Measurements from ENCODE around the gene TNFRSF4. TPM values are rescaled to one million over a fixed set of nuclear protein-coding genes. Genes with fewer than 3 reads are reported as not detected.

TNFRSF4 gene
- total RNA-seq, 2 experiments from 2014 or later: 110 to 111 TPM

DNA sequence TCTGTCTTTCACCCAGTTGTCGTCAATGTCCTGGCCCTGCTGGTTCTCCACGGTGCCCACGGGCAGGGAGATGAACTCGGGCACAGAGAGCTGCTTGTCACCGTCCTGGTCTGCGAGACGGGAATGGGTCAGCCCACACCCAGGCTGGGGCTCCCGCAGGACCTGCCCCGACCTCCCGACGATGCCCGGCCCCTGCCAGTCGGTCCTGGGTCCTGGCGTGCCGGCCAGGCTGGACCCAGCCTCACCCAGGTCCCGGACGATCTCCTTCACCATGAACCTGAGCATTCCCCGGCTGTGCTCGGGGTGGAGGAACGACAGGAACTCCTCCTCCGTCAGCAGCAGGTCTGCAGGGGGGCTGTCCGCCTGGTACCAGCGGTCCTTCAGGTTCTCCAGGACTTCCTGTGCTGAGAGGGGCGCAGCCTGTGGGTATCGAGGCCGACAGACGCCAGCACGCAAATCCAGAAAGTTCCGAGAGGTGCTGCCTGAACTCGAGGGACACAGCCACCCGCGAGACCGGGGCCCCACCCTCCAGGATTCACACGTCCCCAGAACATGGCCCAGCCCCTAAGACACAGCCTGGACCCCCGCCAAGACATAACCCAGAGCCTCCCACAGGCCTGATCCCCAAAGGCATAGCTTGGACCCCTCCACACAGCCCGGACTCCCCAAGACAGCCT, 4.7 kb upstream of the TNFRSF4 start:
- no peaks in the 10 kb centered on the region for H3K27me3 Mint-ChIP-seq
- H3K36me3 Mint-ChIP-seq: peaks cover 26% of the 10 kb centered on the region
- H3K4me3 Mint-ChIP-seq: no peak overlapping the region
- peaks cover 28% of the 10 kb centered on the region for H3K4me1 Mint-ChIP-seq
- H3K27ac Mint-ChIP-seq: no peak overlapping the region
- no peak for DNase-seq
- no peaks in the 10 kb centered on the region for H3K9me3 Mint-ChIP-seq

DNA sequence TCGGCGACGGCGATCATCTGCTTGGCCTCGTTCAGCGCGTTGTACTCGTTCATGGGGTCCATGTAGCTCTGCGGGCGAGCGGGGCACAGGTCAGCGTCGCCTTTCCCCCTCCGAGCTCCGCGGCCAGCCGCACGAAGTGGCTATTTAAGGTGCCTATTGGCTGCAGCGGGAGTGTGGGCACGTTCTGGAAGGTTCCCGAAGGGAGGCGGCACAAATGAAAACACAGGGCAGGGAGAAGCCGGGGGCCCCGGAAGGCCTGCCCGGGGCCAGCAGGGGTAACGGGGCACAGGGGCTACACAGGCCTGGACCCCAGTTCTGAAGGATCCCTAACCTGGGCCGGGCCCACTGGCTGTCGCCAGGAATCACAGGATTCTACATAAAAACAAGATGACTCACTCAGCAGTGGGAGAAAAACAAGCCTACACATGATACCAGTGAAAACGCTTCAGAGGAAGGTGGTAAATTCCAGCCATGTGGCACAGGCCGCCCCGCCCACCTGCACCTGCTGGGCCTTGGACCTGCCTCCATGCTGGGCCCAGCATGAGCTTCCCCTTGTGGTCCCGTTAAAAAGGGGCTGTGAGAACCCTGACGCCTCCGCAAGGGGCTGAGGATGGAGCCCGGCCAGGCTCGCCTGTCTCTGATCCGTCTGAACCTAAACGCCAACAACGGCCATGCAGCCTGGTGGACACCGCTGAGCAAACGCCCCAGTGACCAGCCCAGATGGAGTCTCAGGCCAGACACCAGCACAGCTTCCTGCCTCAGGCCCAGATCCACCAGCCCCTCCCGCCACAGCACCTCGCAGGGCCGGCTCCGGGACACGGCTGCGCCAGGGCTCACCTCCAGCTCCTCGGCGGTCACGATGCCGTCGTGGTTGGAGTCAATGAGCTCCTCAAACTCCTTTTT, 3.9 kb upstream of the TNFRSF4 start:
- no peaks in the 10 kb centered on the region for H3K9me3 Mint-ChIP-seq
- no peak overlapping the region for H3K4me3 Mint-ChIP-seq
- H3K36me3 Mint-ChIP-seq: peaks cover 23% of the 10 kb centered on the region
- H3K4me1 Mint-ChIP-seq: peaks cover 28% of the 10 kb centered on the region
- no peak overlapping the region for H3K27ac Mint-ChIP-seq
- no peak for DNase-seq
- no peaks in the 10 kb centered on the region for H3K27me3 Mint-ChIP-seq

DNA sequence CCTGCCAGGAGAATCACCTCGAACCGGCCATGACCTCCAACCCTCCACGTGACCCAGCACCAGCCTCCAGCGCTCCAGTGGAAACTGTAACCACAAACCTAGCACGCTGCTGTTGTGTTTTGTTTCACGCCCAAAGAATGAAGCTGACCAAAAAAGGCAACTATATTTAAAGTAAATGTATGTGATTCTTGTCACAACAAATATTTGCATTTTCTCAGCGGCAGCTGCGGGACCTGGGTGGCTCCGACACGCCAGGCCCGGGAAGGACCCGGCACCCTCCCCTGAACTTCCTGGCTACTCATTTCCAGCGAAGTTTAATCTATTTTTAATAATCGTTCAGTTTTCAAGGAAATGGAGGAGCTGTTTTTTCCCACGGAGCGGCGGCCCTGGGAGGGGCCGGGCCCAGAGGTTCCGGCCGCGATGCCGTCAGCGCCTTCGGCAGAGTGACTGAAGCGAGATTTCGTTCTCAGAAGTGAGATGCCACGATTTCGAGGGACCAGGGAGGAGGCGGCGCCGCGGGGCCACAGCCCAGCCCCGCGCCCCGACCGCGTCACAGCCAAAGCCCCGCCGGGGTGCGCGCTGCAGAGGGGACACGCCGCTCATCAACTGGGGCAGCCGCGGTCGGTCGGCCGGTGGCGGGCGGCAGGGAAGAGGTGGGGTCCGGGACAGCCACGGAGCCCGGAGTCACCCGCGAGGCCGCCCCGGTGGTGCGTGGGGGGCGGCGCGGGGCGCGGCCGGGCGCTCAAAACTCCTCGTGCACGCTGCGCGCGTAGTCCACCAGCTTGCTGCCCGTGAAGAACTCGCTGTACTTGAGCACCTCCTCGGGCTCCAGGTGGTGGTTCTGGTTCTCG, 3.0 kb upstream of the TNFRSF4 start:
- Mint-ChIP-seq H3K9me3 (no peaks in the 10 kb centered on the region), H3K4me3 (peak overlapping the region; percentile 46), H3K27ac (peak overlapping the region; percentile 87), H3K27me3 (no peaks in the 10 kb centered on the region), H3K36me3 (peaks cover 20% of the 10 kb centered on the region), H3K4me1 (peaks cover 28% of the 10 kb centered on the region)
- DNase-seq: no peak

DNA sequence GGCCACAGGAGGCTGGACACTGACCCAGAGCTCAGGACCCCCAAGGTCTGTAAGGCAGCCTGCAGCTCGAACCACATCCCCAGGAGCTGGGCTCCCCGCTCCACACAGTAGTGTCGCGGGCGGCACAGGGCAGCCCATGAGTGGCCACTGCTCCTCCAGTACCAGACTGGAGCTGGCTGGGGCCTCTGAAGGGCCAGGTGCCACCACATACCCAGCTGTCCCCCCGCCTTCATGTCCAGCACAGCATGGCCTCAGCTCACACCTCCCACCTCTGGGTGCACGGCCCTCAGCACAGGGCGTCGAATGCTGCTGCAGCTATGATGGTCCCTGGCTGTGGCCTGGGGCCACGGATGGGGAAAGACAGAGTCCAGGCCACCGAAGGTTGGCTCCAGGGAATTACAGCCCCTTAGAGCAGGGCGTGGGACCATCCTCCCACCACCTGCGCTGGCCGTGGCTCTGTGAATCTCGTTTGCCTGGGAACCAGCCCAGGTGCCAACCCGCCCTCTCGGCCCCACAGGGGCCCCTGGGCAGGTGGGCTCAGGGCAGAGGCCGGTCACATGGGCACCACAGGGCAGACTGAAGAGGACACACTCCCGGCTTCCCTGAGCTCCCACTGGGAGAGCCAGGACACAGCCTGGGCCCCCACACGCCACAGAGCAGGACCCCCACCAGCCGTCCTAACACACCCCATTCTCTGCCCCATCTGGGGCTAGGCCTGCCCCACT, 2.1 kb upstream of the TNFRSF4 start:
- peaks cover 29% of the 10 kb centered on the region for H3K4me1 Mint-ChIP-seq
- no peak overlapping the region for H3K4me3 Mint-ChIP-seq
- no peaks in the 10 kb centered on the region for H3K9me3 Mint-ChIP-seq
- no peak for DNase-seq
- peaks cover 20% of the 10 kb centered on the region for H3K36me3 Mint-ChIP-seq
- H3K27me3 Mint-ChIP-seq: no peaks in the 10 kb centered on the region
- peak overlapping the region; percentile 87 for H3K27ac Mint-ChIP-seq

DNA sequence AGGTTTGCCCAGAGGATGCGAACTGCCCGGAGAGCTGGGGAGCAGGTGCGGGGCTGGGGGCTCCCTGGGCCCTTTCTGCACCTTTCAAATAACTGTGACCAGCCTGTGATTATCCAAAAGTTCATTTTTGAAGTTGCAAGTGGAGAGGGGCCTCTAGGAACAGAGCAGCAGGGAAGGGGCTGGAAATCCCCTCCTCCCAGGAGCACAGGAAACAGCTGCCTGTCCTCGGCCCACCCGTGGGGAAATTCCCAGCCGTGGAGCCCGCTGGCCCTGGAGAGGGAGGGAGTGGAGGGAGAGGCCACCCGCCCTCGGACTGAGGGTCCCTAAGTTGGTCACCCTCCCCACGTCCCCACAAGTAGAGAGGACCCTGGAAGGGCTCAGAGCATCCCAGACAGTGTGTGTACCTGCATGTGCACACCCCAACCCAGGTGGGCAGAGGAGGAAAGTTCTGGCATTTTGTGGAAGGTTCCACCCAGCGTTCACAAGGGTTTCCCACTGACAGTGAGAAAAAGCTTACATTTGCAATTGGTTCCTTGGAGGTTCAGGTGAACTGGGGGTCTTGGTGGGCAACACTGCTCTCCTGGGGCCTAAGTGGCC, 1.2 kb upstream of the TNFRSF4 start:
- Mint-ChIP-seq H3K27me3 (no peaks in the 10 kb centered on the region), H3K27ac (peak overlapping the region; percentile 74), H3K36me3 (peaks cover 23% of the 10 kb centered on the region), H3K4me3 (peak overlapping the region; percentile 71), H3K9me3 (no peaks in the 10 kb centered on the region), H3K4me1 (peaks cover 32% of the 10 kb centered on the region)
- DNase-seq: no peak

DNA sequence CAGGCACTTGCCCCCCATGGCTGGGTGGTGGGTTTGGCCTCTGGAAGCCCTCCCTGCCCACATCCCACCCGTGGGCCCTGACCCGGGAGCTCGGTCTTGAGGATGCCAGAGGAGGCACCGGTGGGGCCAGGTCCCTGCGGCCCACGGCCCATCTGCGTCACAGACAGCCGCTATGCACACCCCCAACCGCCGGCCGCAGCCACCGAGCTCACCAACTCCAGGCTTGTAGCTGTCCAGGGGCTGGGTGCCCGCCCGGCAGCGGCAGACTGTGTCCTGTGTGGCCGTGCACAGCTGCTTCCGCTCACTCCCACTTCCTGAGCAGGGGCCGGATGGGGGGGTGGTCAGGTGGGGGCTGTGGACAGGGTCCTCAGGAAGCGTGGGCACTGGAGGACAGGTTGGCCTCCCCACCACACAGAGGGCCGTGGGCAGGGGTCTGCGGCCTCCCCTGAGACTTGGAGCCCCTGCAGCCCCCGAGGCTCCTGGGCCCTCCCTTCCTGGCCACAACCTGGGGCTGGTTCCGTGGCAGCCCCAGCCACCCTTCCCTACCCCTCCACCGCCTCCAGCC, 1.1 kb downstream of the TNFRSF4 start:
- Mint-ChIP-seq H3K4me1 (peaks cover 43% of the 10 kb centered on the region), H3K4me3 (peak overlapping the region; percentile 74), H3K27ac (peak overlapping the region; percentile 51), H3K27me3 (no peaks in the 10 kb centered on the region), H3K36me3 (peaks cover 18% of the 10 kb centered on the region), H3K9me3 (no peaks in the 10 kb centered on the region)
- peak; percentile 64 for DNase-seq

DNA sequence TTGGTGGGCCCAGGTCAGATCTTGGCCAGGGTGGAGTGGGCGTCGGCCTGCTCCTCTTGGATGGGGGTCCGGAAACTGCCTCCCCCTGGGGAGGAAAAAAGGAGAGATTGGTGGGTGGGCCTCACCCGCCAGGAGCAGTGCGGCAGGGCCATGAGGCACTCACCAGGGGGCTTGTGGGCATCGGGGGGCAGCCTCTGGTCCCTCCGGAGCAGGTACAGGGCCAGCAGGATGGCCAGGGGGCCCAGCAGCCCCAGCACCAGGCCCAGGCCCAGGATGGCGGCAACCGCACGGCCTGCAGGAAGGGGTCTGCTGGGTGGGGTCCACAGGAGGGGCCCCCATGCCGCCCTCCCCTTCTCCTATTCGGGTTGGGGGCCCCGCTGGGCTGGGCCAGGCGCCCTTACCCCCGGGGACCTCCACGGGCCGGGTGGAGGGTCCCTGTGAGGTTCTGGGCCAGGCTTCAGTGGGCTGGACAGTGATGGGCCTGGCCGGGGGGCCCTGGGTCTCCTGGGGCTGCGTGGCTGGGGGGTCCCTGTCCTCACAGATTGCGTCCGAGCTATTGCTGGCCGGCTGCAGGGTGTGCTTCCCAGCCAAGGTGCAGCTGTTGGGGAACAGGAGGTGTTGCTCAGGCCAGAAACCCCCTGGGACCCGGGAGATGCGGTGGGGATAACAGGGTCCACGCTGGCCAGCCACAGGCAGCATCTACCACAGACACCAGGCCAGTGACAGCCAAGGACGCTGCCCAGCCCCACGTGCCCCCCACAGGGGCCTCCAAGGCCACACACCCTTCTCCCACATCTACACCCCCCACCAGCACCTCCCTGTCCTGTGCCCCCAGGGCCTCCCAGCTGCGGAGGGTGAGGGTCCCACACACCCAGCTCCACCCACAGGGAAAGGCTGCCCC, 2.2 kb downstream of the TNFRSF4 start:
- peaks cover 12% of the 10 kb centered on the region for H3K36me3 Mint-ChIP-seq
- DNase-seq: no peak
- H3K4me3 Mint-ChIP-seq: peak overlapping the region; percentile 74
- no peaks in the 10 kb centered on the region for H3K27me3 Mint-ChIP-seq
- H3K9me3 Mint-ChIP-seq: no peaks in the 10 kb centered on the region
- peaks cover 42% of the 10 kb centered on the region for H3K4me1 Mint-ChIP-seq
- no peak overlapping the region for H3K27ac Mint-ChIP-seq

DNA sequence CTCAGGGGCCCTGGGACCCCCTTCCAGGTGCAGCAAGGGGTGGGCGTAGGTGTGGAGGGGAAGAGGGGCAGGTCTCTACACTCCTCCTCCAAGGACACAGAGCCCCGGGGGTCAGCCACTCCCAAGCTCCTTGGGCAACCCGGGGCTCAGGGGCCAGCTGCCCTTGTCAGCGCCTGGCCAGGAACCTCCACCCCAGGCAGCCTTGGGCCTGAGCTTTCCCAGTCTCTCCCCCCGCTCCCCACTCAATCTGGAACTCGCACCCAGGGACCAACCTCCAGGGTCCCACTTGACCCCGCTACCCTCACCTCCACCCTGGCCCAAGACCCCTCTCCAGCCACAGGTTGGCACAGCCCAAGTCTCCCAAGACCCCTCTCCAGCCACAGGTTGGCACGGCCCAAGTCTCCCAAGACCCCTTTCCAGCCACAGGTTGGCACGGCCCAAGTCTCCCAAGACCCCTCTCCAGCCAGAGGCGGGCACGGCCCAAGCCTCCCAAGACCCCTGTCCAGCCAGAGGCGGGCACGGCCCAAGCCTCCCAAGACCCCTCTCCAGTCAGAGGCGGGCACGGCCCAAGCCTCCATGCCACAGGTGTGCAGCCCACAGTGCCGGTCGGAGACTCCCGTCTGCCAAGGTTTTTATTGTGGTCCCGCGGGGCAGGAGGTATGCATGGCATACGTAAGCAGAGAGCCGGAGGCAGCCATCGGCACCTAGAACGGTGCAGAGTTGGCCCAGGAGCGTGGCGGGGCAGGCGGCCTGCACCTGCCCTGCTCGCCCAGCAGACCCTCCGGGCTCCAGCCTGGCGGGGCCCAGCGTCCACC, 3.0 kb downstream of the TNFRSF4 start:
- H3K36me3 Mint-ChIP-seq: peaks cover 7% of the 10 kb centered on the region
- peak overlapping the region; percentile 58 for H3K4me3 Mint-ChIP-seq
- peaks cover 37% of the 10 kb centered on the region for H3K4me1 Mint-ChIP-seq
- DNase-seq: no peak
- no peaks in the 10 kb centered on the region for H3K27me3 Mint-ChIP-seq
- no peak overlapping the region for H3K27ac Mint-ChIP-seq
- no peaks in the 10 kb centered on the region for H3K9me3 Mint-ChIP-seq

DNA sequence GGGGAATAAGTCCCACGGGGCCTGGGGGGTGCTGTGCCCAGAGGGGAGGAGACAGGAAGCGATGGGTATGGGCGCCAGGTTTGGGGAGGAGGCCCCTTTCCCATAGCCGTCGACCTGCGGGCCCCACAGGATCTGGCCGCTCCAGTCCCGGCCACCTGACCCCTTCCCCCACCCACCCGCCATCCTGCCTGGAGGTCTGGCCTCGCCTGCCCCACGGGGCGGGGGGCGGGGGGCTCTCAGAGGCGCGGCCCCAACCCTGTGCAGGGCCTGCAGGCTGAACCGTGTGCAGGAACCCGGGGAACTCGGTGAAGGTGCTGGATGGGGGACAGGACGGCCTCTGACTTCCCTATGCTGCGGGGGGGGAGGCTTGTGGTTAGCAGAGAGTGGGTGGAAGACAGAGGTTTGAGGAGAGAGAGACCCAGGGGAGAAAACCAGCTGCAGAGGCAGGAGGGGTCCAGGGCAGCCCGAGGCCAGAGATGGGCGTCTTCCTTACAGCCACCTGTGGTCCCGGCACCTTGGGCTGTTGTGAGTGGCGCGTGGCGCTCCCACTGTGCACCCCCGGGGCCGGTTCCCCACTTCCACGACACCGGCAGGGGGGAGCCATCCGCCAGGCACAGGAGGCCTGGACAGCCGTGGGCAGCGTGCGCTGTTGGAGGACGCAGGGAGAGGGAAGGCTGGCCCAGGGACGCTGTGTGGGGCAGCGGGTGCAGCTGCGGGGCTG, 5.1 kb downstream of the TNFRSF4 start:
- Mint-ChIP-seq H3K4me1 (peaks cover 26% of the 10 kb centered on the region), H3K36me3 (peaks cover 5% of the 10 kb centered on the region), H3K27ac (peak overlapping the region; percentile 95), H3K4me3 (peak overlapping the region; percentile 83), H3K9me3 (no peaks in the 10 kb centered on the region), H3K27me3 (no peaks in the 10 kb centered on the region)
- DNase-seq: peak; percentile 64

DNA sequence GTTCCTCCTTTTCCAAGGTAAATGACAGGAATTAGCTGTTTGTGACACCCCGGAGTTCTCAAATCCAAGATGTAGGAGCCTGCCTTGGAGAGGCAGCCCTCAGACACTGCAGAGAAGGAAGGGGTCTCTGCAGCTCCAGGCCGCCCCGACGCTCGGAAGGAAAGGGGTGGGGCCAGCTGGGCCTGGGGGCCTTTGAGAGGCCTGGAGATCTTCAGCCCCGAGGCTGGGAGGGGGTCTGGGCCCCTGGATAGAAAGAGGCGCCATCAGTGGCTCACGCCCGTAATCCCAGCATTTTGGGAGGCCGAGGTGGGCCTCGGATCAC, 6.4 kb downstream of the TNFRSF4 start:
- H3K4me3 Mint-ChIP-seq: peak overlapping the region; percentile 83
- H3K9me3 Mint-ChIP-seq: no peaks in the 10 kb centered on the region
- H3K27me3 Mint-ChIP-seq: no peaks in the 10 kb centered on the region
- peak overlapping the region; percentile 95 for H3K27ac Mint-ChIP-seq
- peaks cover 26% of the 10 kb centered on the region for H3K4me1 Mint-ChIP-seq
- no peak for DNase-seq
- peaks cover 5% of the 10 kb centered on the region for H3K36me3 Mint-ChIP-seq

DNA sequence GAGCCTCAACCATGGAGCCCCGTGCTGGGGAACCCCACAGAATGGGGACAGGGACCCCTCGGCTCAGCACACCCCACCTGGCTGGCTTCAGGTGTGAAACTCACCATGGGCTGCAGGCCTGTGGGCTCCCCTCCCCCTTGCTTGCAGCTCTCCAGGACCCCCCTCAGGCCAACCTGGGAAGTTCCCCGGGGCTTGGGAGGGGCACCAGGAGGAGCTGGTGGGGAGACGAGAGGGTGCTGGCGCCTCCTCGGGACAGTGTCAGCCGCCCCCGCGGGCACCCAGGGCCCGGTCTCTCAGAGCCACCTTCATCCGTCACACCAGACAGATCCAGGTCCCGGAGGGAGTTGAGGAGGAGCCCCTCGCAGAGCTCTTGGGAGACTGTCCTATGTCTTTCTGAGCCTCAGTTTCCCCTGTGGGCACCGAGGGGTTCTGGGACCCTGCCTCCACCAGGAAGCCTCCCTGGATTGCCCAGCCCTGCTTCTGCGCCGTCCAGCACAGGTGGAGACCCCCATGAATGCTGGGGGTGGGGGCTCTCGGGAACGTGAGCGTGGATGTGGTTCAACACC, 6.9 kb downstream of the TNFRSF4 start:
- Mint-ChIP-seq H3K27ac (peak overlapping the region; percentile 67), H3K36me3 (peaks cover 5% of the 10 kb centered on the region), H3K4me1 (peaks cover 26% of the 10 kb centered on the region), H3K27me3 (no peaks in the 10 kb centered on the region), H3K4me3 (peak overlapping the region; percentile 78), H3K9me3 (no peaks in the 10 kb centered on the region)
- no peak for DNase-seq
